Stimulated activated CD4-positive, alpha-beta T cell treated with anti-CD3 and anti-CD28 coated beads, Interleukin-1b, Interleukin-23, amount 100 ng/mL, for 24 hours (primary cell): ENCODE measurements around the gene CEP350.

Experiments
- DNase-seq, 4 experiments: peaks; one replicate each; pipeline ENCODE4 v3.0.0-alpha.2; 2020; ENCODE audit warnings: low read depth in 4 of 4, low spot score in 1 of 4

The CEP350 gene

GRCh38 chr1:179954493-179955286 lies at the start of gene CEP350:
TSS of gene CEP350 (plus strand) at chr1:179954810. CDS start at chr1:179986182, 31,372 bp downstream.
- peak; percentile 92 to 96 (median 93) for DNase-seq

DNA sequence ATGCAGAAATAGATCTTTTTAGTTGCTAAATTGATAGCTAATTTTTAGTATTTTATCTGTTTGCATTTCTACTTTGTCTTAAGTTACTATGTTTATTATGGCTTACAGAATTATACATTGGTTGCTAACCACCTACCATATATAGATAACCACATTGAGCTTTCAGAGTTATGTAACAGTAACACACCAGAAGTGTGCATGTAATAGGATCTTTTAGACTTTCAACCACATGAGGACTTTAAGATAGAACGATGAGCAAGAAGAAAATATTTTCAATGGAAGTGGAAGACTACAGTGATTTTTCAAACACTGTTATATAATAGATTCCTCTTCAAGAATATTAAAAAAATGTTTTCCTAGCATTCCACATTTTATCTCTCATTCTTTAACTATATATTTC lies 43.7 kb upstream of the CEP350 start:
- no peak for DNase-seq

DNA sequence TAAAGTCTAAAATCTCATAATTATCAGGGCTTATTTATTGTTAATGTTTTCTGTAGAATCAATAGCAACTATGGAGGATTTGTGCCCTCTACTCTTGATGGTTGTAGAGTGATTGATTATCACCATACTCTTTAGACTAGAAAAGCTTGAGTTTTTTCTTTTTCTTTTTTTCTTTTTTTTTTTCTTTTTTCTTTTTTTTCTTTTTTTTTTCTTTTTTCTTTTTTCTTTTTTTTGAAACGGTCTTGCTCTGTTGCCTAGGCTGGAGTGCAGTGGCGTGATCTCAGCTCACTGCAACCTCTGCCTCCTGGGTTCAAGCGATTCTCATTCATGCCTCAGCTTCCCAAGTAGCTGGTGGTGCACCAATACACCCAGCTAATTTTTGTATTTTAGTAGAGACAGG lies 42.8 kb upstream of the CEP350 start:
- no peak for DNase-seq

DNA sequence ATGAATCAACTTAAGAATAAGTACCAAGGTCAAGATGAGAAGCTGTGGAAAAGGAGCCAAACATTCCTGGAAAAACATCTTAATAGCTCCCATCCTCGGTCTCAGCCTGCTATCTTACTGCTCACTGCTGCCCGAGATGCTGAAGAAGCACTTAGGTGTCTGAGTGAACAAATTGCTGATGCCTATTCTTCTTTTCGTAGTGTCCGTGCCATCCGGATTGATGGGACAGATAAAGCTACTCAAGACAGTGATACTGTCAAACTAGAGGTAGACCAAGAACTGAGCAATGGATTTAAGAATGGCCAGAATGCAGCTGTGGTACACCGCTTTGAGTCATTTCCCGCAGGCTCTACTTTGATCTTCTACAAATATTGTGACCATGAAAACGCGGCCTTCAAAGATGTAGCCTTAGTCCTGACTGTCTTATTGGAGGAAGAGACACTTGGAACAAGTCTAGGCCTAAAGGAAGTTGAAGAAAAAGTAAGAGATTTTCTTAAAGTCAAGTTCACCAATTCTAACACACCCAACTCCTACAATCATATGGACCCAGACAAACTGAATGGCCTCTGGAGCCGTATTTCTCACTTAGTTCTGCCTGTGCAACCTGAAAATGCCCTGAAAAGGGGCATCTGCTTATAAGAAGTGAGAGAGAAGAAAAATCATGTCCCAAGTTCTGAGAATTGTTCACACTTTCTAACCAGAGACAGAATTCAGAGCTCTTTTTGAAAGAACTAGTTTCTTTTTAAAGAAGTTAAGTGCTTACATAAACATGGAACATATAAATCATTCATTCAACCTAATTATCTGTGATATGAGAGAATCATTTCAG lies 36.8 kb upstream of the CEP350 start:
- no peak for DNase-seq

DNA sequence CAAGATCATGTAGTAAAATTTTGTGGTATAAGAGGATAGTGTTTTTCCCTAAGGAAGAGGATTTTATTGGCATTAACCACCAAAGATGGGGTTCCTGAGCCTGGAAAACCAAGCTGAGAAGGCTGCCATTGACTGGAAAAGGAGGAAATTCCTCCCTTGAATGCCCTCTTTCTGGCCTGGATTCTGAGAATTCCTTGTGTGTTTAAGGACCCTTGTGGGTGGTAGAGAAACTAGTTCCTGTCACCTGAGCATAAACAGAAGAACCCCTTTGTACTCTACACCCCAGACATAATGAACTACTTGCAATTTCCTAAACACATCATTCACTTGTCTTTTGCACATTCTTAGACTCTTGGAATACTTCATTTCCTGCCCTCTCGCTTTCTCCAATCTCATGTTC lies 33.1 kb upstream of the CEP350 start:
- DNase-seq = no peak

- DNase-seq = no peak
These were observed 32.4 kb upstream of the CEP350 start for GRCh38 chr1:179921981-179922872.

DNA sequence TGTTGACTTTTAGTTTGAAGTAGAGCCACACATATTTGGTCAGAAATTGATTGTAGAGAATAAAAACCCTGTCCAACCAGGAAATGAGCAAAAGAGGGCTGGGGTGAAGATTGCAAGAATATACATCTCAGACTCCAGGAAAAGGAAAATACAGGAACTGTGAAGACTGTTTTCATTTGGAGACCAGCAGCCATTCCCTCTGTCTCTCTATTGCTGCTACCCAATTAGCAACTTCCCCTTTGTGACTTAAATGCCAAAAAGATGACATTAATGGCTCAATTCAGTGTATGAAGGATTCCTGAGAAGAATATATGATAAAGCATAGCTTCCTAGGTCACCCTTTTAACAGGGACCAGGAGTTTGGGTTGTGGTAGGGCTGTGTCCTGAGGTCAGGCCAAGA lies 31.6 kb upstream of the CEP350 start:
- no peak for DNase-seq

DNA sequence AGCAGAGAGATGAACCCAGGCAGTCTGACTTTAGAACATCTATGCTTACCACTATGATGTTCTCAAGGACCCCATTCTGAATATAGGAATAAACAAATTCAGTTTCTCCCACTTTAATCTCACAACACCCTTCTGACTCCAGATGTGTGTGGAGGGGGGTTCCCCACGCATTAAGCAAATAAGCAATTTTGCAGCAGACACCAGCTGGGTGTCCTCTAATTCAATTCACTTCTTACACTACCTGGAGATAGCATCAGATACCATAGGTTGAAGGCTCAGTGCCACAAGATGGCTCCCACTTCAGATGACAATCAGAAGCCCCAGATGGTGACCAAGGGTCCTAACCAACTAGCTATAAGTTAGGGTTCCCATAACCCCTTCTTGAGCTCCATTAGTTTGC lies 30.3 kb upstream of the CEP350 start:
- no peak for DNase-seq

- DNase-seq = no peak
These were observed 29.3 kb upstream of the CEP350 start for GRCh38 chr1:179925302-179925701.

DNA sequence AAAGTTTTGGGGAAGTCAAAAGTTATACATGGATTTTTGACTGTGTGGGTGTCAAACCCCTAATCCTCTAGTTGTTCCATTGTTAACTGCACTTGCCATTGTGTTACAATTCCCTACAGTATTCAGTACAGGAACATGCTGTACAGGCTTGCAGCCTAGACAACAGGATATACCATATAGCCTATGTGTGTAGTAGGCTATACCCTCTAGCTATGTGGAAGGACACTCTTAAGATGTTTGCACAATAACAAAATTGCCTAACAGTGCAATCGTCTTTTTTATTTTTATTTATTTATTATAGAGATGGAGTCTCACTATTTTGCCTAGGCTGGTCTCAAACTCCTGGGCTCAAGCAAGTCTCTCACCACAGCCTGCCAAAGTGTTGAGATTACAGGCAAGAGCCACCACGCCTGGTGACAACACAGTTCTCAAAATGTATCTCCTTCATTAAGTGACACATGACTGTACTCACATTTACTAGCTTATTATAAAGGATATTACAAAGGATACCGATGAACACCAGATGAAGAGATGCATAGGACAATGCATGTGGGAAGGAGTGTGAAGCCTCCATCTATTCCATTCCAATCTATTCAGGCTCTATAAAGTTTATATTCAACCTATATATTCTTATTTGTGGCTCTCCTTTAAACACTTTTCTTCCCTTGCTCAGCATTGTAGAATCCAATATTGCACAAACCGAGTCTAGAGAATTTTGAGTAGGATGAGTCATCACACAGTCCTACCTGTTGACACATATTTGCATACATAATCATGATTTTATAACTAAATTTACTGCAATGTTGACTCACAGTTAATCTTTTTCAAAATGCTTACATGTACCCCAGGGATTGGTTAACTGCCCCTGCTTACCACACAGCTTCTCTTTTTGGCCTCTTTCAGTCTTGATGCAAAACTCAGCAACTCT lies 28.4 kb upstream of the CEP350 start:
- DNase-seq = no peak

- DNase-seq = no peak
These were observed 27.8 kb upstream of the CEP350 start for GRCh38 chr1:179926850-179927205.

GRCh38 chr1:179929955-179930798 lies 24.4 kb upstream of the CEP350 start:
- DNase-seq = no peak

DNA sequence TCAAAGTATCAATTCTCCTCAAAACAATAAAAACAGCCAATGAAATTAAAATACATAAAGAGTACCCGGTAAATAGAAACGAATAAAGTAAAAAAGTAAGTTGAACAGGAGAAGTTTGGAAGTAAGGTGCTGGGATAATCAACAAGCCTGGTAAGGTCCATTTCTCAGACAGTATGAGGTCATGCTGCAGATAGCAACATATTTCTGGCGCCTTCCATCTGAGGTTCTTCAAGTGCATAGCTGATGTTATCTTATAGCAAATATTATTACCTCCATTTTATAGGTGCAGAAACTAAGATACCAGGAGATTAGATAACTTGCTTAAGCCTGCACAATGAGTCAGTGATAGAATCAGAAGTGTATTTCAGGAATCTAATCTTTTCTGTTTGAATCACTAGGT lies 23.7 kb upstream of the CEP350 start:
- no peak for DNase-seq

GRCh38 chr1:179933219-179933618 lies 21.4 kb upstream of the CEP350 start:
- no peak for DNase-seq

GRCh38 chr1:179935909-179936496 lies 18.6 kb upstream of the CEP350 start:
- DNase-seq = no peak

DNA sequence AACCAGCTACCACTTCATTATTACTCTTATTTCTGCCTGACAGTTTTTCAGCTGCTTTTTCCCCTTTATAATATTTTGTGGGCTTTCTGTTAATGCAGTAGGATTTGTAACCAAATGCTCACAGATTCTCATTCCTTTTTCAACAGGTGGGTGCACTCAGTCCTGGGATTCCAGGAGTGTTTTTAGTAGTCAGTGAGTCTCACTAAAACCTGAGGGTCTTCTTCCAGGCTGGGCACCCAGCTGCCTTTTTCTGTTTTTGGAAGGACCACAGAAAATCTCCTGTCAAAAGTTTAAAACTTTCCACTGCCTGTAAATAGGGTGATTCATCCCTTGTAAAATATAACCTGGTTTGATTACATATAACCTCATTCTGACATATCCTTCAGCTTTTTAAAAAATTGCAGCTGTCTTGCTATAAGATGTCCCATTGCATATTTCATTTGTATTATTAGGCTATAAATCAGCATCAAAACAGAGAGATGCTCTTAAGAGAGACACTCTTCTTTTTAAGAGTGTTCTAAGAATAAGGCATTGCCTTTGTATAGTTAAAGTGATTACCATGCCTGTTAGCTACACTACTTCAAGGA lies 16.8 kb upstream of the CEP350 start:
- no peak for DNase-seq

GRCh38 chr1:179938752-179939151 lies 15.9 kb upstream of the CEP350 start:
- no peak for DNase-seq

- DNase-seq = no peak
These were observed 14.7 kb upstream of the CEP350 start for GRCh38 chr1:179939941-179940340.

DNA sequence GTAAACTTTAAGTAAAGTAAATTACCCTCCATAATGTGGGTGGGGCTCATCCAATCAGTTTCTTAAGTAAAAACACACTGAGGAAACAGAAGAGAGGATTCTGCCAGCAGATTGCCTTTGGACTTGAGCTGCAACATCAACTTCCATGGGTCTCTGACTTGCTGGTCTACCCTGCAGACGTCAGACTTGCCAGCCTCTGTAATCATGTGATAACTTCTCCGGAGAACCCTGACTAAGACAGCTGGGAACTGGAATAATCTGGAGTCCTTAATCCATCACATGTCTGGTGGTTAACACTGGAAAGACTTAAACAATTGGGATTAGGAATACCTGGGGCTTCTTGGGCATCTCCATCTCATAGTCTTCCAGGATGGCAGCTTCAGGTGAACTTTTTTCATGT lies 13.2 kb upstream of the CEP350 start:
- no peak for DNase-seq
